MM.1S (cell line): ENCODE results near the gene ENOPH1.
A peak's percentile ranks its signal among the peaks of the same experiment; 100 is the strongest.

Experiments
- DNase-seq: peaks from one replicate; pipeline ENCODE4 v3.0.0-alpha.2; 2015
- H2AFZ ChIP-seq: fragments of 300-600 bp; sonication (generic); 2 replicates; pipeline ENCODE4 v1.6.0; 2016; ENCODE audit warnings: antibody characterized with exemption, low read length
- H3F3A ChIP-seq: fragments of 300-600 bp; sonication (generic); 2 replicates; pipeline ENCODE4 v1.6.1; 2016; ENCODE audit warnings: mild to moderate bottlenecking, antibody characterized with exemption, low read length, moderate library complexity, mixed read lengths; ENCODE audit not compliant: insufficient read depth
- H3K27ac ChIP-seq: fragments of 300-600 bp; sonication (generic); 2 replicates; pipeline ENCODE4 v1.5.1; 2016; ENCODE audit warnings: mild to moderate bottlenecking, low read length
- H3K27me3 ChIP-seq: fragments of 300-600 bp; sonication (generic); replicated peaks from 2 replicates; pipeline ENCODE4 v1.6.0; 2016; ENCODE audit warnings: low read length; ENCODE audit not compliant: insufficient read depth
- H3K36me3 ChIP-seq: fragments of 300-600 bp; sonication (generic); replicated peaks from 2 replicates; pipeline ENCODE4 v1.6.1; 2016; ENCODE audit warnings: mild to moderate bottlenecking, low read length, mixed read lengths; ENCODE audit not compliant: insufficient read depth
- H3K4me1 ChIP-seq: fragments of 300-600 bp; sonication (generic); 2 replicates; pipeline ENCODE4 v1.6.1; 2016; ENCODE audit warnings: low read length, mixed read lengths
- H3K4me2 ChIP-seq: fragments of 300-600 bp; sonication (generic); 2 replicates; pipeline ENCODE4 v1.6.0; 2016; ENCODE audit warnings: low read depth, low read length
- H3K4me3 ChIP-seq: fragments of 300-600 bp; sonication (generic); 2 replicates; pipeline ENCODE4 v1.5.1; 2016; ENCODE audit warnings: low read length, mixed read lengths
- H3K79me2 ChIP-seq: fragments of 300-600 bp; sonication (generic); 2 replicates; pipeline ENCODE4 v1.6.1; 2016; ENCODE audit warnings: mixed run types, low read length, mixed read lengths
- H3K9ac ChIP-seq: fragments of 300-600 bp; sonication (generic); 2 replicates; pipeline ENCODE4 v1.6.1; 2016; ENCODE audit warnings: low read length, mixed read lengths
- H3K9me2 ChIP-seq: fragments of 300-600 bp; sonication (generic); replicated peaks from 2 replicates; pipeline ENCODE4 v1.6.1; 2016; ENCODE audit warnings: mild to moderate bottlenecking, low read length, mixed read lengths; ENCODE audit not compliant: insufficient read depth
- H3K9me3 ChIP-seq: fragments of 300-600 bp; sonication (generic); replicated peaks from 2 replicates; pipeline ENCODE4 v1.6.1; 2016; ENCODE audit warnings: mild to moderate bottlenecking, low read length, mixed read lengths; ENCODE audit not compliant: insufficient read depth
- H4K20me1 ChIP-seq: fragments of 300-600 bp; sonication (generic); 2 replicates; pipeline ENCODE4 v1.6.1; 2016; ENCODE audit warnings: mild to moderate bottlenecking, low read length, moderate library complexity, mixed read lengths; ENCODE audit not compliant: insufficient read depth
- CTCF ChIP-seq: fragments of 300-600 bp; sonication (generic); IDR thresholded peaks from 2 replicates; pipeline ENCODE4 v1.5.1; 2016; ENCODE audit warnings: antibody characterized with exemption, low read length, mixed read lengths
- EZH2 ChIP-seq: fragments of 300-600 bp; sonication (generic); optimal IDR thresholded peaks from 2 replicates; pipeline ENCODE3; 2017; ENCODE audit warnings: low read depth, mild to moderate bottlenecking, antibody characterized with exemption, low read length, mixed read lengths
- EZH2phosphoT487 ChIP-seq: fragments of 300-600 bp; sonication (generic); IDR thresholded peaks from 2 replicates; pipeline ENCODE4 v1.6.1; 2018; ENCODE audit warnings: antibody characterized with exemption, low read length

ENOPH1 gene

GRCh38 chr4:82430964-82431745 is 765 bp downstream of the ENOPH1 start:
- peak overlapping the region; percentile 90 for H3K4me3 ChIP-seq
- peaks cover 10% of the 10 kb centered on the region; the same call in 1 of the 2 replicates for H3K4me1 ChIP-seq
- H3F3A ChIP-seq: peaks cover 25% of the 10 kb centered on the region
- H2AFZ ChIP-seq: peak overlapping the region; percentile 78
- peak overlapping the region; percentile 97 for H3K9ac ChIP-seq
- DNase-seq: peak; percentile 70
- no peak; the same call in 1 of the 2 replicates for TF ChIP-seq CTCF
- TF ChIP-seq EZH2: no peak
- TF ChIP-seq EZH2phosphoT487: no peak
- peak overlapping the region; percentile 79 for H3K4me2 ChIP-seq
- no peaks in the 10 kb centered on the region for H3K9me2 ChIP-seq
- no peaks in the 10 kb centered on the region for H3K27me3 ChIP-seq
- H3K36me3 ChIP-seq: peaks cover 13% of the 10 kb centered on the region
- H3K9me3 ChIP-seq: no peaks in the 10 kb centered on the region
- H3K79me2 ChIP-seq: peaks cover 91% of the 10 kb centered on the region
- peaks cover 47% of the 10 kb centered on the region for H4K20me1 ChIP-seq
- H3K27ac ChIP-seq: peak overlapping the region; percentile 93

- peak overlapping the region; percentile 97; the same call in 1 of the 2 replicates for H3K9ac ChIP-seq
- peaks cover 45% of the 10 kb centered on the region for H4K20me1 ChIP-seq
- H3K4me1 ChIP-seq: peaks cover 10% of the 10 kb centered on the region; the same call in 1 of the 2 replicates
- peaks cover 20% of the 10 kb centered on the region for H3F3A ChIP-seq
- no peaks in the 10 kb centered on the region for H3K9me3 ChIP-seq
- peak overlapping the region; percentile 79 for H3K4me2 ChIP-seq
- no peaks in the 10 kb centered on the region for H3K9me2 ChIP-seq
- H3K27me3 ChIP-seq: no peaks in the 10 kb centered on the region
- no peak for DNase-seq
- no peak overlapping the region for H3K27ac ChIP-seq
- no peak for TF ChIP-seq CTCF
- no peak for TF ChIP-seq EZH2phosphoT487
- TF ChIP-seq EZH2: no peak
- H3K36me3 ChIP-seq: peaks cover 6% of the 10 kb centered on the region
- no peak overlapping the region for H2AFZ ChIP-seq
- peaks cover 91% of the 10 kb centered on the region for H3K79me2 ChIP-seq
- H3K4me3 ChIP-seq: peak overlapping the region; percentile 90
These were observed 1.4 kb downstream of the ENOPH1 start for GRCh38 chr4:82431831-82432230.

- no peak overlapping the region for H3K9ac ChIP-seq
- H3K9me2 ChIP-seq: no peaks in the 10 kb centered on the region
- no peak for TF ChIP-seq EZH2phosphoT487
- no peak for TF ChIP-seq CTCF
- no peak for TF ChIP-seq EZH2
- peaks cover 12% of the 10 kb centered on the region; the same call in 1 of the 2 replicates for H3F3A ChIP-seq
- H3K4me3 ChIP-seq: no peak overlapping the region
- H3K9me3 ChIP-seq: no peaks in the 10 kb centered on the region
- DNase-seq: no peak
- no peak overlapping the region for H2AFZ ChIP-seq
- peaks cover 43% of the 10 kb centered on the region for H4K20me1 ChIP-seq
- H3K36me3 ChIP-seq: no peaks in the 10 kb centered on the region; the same call in 1 of the 2 replicates
- no peak overlapping the region for H3K27ac ChIP-seq
- peaks cover 6% of the 10 kb centered on the region; the same call in 1 of the 2 replicates for H3K4me1 ChIP-seq
- H3K27me3 ChIP-seq: no peaks in the 10 kb centered on the region
- peaks cover 91% of the 10 kb centered on the region for H3K79me2 ChIP-seq
- H3K4me2 ChIP-seq: no peak overlapping the region
These were observed 2.2 kb downstream of the ENOPH1 start for GRCh38 chr4:82432596-82432995.
